Neuronal stem cell (in vitro differentiated cells): ENCODE measurements around the gene MMGT1.

ENCODE experiments used
- DNase-seq: peaks from one replicate; pipeline ENCODE4 v3.0.0-alpha.2; 2013; ENCODE audit warnings: low spot score
- H2AFZ ChIP-seq: one replicate; pipeline ENCODE4 v1.6.1; 2013; ENCODE audit warnings: mild to moderate bottlenecking, low read length, inconsistent platforms
- H2AK5ac ChIP-seq: 2 replicates; pipeline ENCODE4 v1.6.1; 2013; ENCODE audit warnings: low read depth, mild to moderate bottlenecking, inconsistent platforms, low read length, moderate library complexity, mixed read lengths
- H2BK120ac ChIP-seq: 2 replicates; pipeline ENCODE4 v1.6.1; 2013; ENCODE audit warnings: low read depth, mild to moderate bottlenecking, inconsistent platforms, low read length, moderate library complexity, mixed read lengths
- H2BK12ac ChIP-seq: one replicate; pipeline ENCODE4 v1.6.1; 2013; ENCODE audit warnings: low read length, inconsistent platforms
- H2BK15ac ChIP-seq: 2 replicates; pipeline ENCODE4 v1.6.1; 2013; ENCODE audit warnings: mild to moderate bottlenecking, low read length, inconsistent platforms, mixed read lengths
- H2BK5ac ChIP-seq: one replicate; pipeline ENCODE4 v1.6.1; 2013; ENCODE audit warnings: inconsistent platforms, mild to moderate bottlenecking, low read length, moderate library complexity
- H3K14ac ChIP-seq: one replicate; pipeline ENCODE4 v1.6.1; 2013; ENCODE audit warnings: low read length, inconsistent platforms
- H3K18ac ChIP-seq: 2 replicates; pipeline ENCODE4 v1.6.1; 2013; ENCODE audit warnings: low read length, inconsistent platforms
- H3K23ac ChIP-seq: 2 replicates; pipeline ENCODE4 v1.6.1; 2013; ENCODE audit warnings: low read depth, mild to moderate bottlenecking, mixed read lengths, low read length, inconsistent platforms; ENCODE audit not compliant: poor library complexity
- H3K27ac ChIP-seq: replicated peaks from 3 replicates; pipeline ENCODE4 v1.5.1; 2013; ENCODE audit warnings: low read length, inconsistent platforms
- H3K27me3 ChIP-seq, 3 experiments: 2 replicates each; pipeline ENCODE4 v1.6.1; 2013; ENCODE audit warnings: low read length in 3 of 3, mild to moderate bottlenecking in 2 of 3, inconsistent platforms in 1 of 3, low read depth in 1 of 3, mixed read lengths in 1 of 3, moderate library complexity in 1 of 3; ENCODE audit not compliant: control insufficient read depth in 3 of 3, insufficient read depth in 3 of 3
- H3K36me3 ChIP-seq, 2 donors: replicated peaks in 1 of 2; 2 replicates each; pipeline ENCODE4 v1.6.1; 2013; ENCODE audit warnings: low read length in 2 of 2; ENCODE audit not compliant: control insufficient read depth in 2 of 2, insufficient read depth in 2 of 2
- H3K4ac ChIP-seq: 2 replicates; pipeline ENCODE4 v1.6.1; 2013; ENCODE audit warnings: inconsistent platforms, mild to moderate bottlenecking, low read length, moderate library complexity
- H3K4me1 ChIP-seq, 2 donors: 1 replicate in 1 of 2; 2 replicates in 1 of 2; pipeline ENCODE4 v1.6.1; 2013; ENCODE audit warnings: low read length in 2 of 2, low read depth in 1 of 2; ENCODE audit not compliant: control insufficient read depth in 2 of 2, insufficient read depth in 1 of 2
- H3K4me2 ChIP-seq: one replicate; pipeline ENCODE4 v1.6.1; 2013; ENCODE audit warnings: mild to moderate bottlenecking, low read length, inconsistent platforms; ENCODE audit not compliant: insufficient read depth, poor library complexity, severe bottlenecking
- H3K4me3 ChIP-seq, 2 donors: 2 replicates each; pipeline ENCODE4 v1.5.1; 2013; ENCODE audit warnings: low read length in 2 of 2, mild to moderate bottlenecking in 2 of 2, inconsistent platforms in 1 of 2, moderate library complexity in 1 of 2
- H3K79me1 ChIP-seq: one replicate; pipeline ENCODE4 v1.6.1; 2013; ENCODE audit warnings: low read depth, mild to moderate bottlenecking, inconsistent platforms, low read length, moderate library complexity
- H3K9ac ChIP-seq: one replicate; pipeline ENCODE4 v1.6.1; 2013; ENCODE audit warnings: mild to moderate bottlenecking, low read depth, low read length, inconsistent platforms; ENCODE audit not compliant: poor library complexity
- H3K9me3 ChIP-seq, 2 donors: replicated peaks in 1 of 2; 2 replicates each; pipeline versions ENCODE3 to v1.6.1; 2013; ENCODE audit warnings: low read length in 2 of 2, mild to moderate bottlenecking in 2 of 2, inconsistent platforms in 1 of 2, low read depth in 1 of 2, mixed read lengths in 1 of 2, moderate library complexity in 1 of 2; ENCODE audit not compliant: control insufficient read depth in 2 of 2, insufficient read depth in 1 of 2
- H4K8ac ChIP-seq: one replicate; pipeline ENCODE4 v1.6.1; 2013; ENCODE audit warnings: low read depth, mild to moderate bottlenecking, inconsistent platforms, low read length, moderate library complexity
- H4K91ac ChIP-seq: one replicate; pipeline ENCODE4 v1.6.1; 2013; ENCODE audit warnings: low read length, low read depth, mild to moderate bottlenecking, inconsistent platforms; ENCODE audit not compliant: poor library complexity
- WGBS, 2 donors: extraction: QIAGEN DNeasy Blood & Tissue Kit; methylation state at CpG; one replicate each; pipeline ENCODE4 v1.1.7; 2013; ENCODE audit warnings: missing lambda C conversion rate in 2 of 2, mixed read lengths in 1 of 2; ENCODE audit not compliant: insufficient read length in 2 of 2, insufficient replicate concordance in 1 of 2; ENCODE audit errors: extremely low coverage in 2 of 2; 5-methylcytosine and 5-hydroxymethylcytosine counted together

The MMGT1 gene

GRCh38 chrX:135914404-135914803, 59.4 kb downstream of the MMGT1 start:
- Histone ChIP-seq H3K4me3 (no peak overlapping the region), H3K14ac (no peak overlapping the region), H3K4ac (no peak overlapping the region), H4K91ac (no peak overlapping the region), H3K27me3 (peaks cover 0 to 37% (median 0%) of the 10 kb centered on the region in 3 experiments), H3K9ac (no peak overlapping the region), H3K27ac (no peak overlapping the region), H3K18ac (no peak overlapping the region), H3K9me3 (no peaks in the 10 kb centered on the region), H3K4me1 (no peaks in the 10 kb centered on the region), H2BK15ac (no peak overlapping the region), H2BK120ac (no peak overlapping the region), H3K4me2 (no peak overlapping the region), H4K8ac (no peak overlapping the region), H3K36me3 (no peaks in the 10 kb centered on the region), H3K23ac (no peak overlapping the region), H2BK12ac (no peak overlapping the region), H3K79me1 (peaks cover 2% of the 10 kb centered on the region), H2AFZ (no peak overlapping the region), H2BK5ac (no peak overlapping the region), H2AK5ac (no peak overlapping the region)
- no CpG with 5 or more reads among the region's 5 CpGs for WGBS, 2 donors
- DNase-seq, result no peak
